Naive thymus-derived CD4-positive, alpha-beta T cell (primary cell): ENCODE measurements around the gene CA11. TPM values are rescaled to one million over a fixed set of nuclear protein-coding genes. Genes with fewer than 3 reads are reported as not detected.

Source experiments
- ATAC-seq: fragments of 150-1000 bp; cut with Tn5 transposase; 2 replicates; pipeline ENCODE4 v1.10.0; 2021; ENCODE audit warnings: mild to moderate bottlenecking, moderate library complexity
- CTCF ChIA-PET: fragments of 350-600 bp; sonication (Branson Sonifier 250); formaldehyde crosslinking; loops from one replicate; lab custom pipeline; 2021; ENCODE audit warnings: antibody characterized with exemption; lab: Charles Lee
- POLR2A ChIA-PET: fragments of 350-600 bp; sonication (Branson Sonifier 250); formaldehyde crosslinking; loops from one replicate; lab custom pipeline; 2021; ENCODE audit warnings: antibody characterized with exemption, inconsistent platforms; lab: Charles Lee
- DNase-seq, 9 donors: peaks; one replicate each; pipeline versions ENCODE4 v3.0.0 to v3.0.0-alpha.2; 2020 to 2022; ENCODE audit warnings: mixed read lengths in 1 of 9
- H3K27ac ChIP-seq: one replicate; pipeline ENCODE4 v1.7.0; 2013; ENCODE audit warnings: mild to moderate bottlenecking, low read depth, low read length, moderate library complexity
- H3K27me3 ChIP-seq, 2 donors: one replicate each; pipeline ENCODE4 v1.7.0; 2013; ENCODE audit warnings: low read length in 2 of 2, mild to moderate bottlenecking in 2 of 2, moderate library complexity in 2 of 2; ENCODE audit not compliant: control insufficient read depth in 2 of 2, insufficient read depth in 2 of 2
- H3K36me3 ChIP-seq, 3 experiments: 1 replicate in 2 of 3; 2 replicates in 1 of 3; pipeline ENCODE4 v1.7.0; 2013; ENCODE audit warnings: low read length in 3 of 3, mild to moderate bottlenecking in 3 of 3, moderate library complexity in 1 of 3; ENCODE audit not compliant: insufficient read depth in 3 of 3, control insufficient read depth in 2 of 3
- H3K4me1 ChIP-seq, 2 donors: one replicate each; pipeline ENCODE4 v1.7.0; 2013; ENCODE audit warnings: low read length in 2 of 2, mild to moderate bottlenecking in 2 of 2, moderate library complexity in 1 of 2; ENCODE audit not compliant: control insufficient read depth in 2 of 2, insufficient read depth in 2 of 2
- H3K4me3 ChIP-seq: 2 replicates; pipeline ENCODE4 v1.7.0; 2013; ENCODE audit warnings: mild to moderate bottlenecking, low read length
- H3K9me3 ChIP-seq, 3 experiments: 1 replicate in 2 of 3; 2 replicates in 1 of 3; pipeline ENCODE4 v1.7.0; 2013; ENCODE audit warnings: low read length in 3 of 3; ENCODE audit not compliant: control insufficient read depth in 2 of 3
- H3K27ac Mint-ChIP-seq, 9 donors: one replicate each; pipeline ENCODE4 v1.8.0; 2020 to 2022; ENCODE audit warnings: mixed read lengths in 9 of 9, mild to moderate bottlenecking in 8 of 9, moderate library complexity in 5 of 9, inconsistent platforms in 2 of 9
- H3K27me3 Mint-ChIP-seq, 5 donors: one replicate each; pipeline ENCODE4 v1.8.0; 2021 to 2022; ENCODE audit warnings: mixed read lengths in 5 of 5, mild to moderate bottlenecking in 1 of 5
- H3K36me3 Mint-ChIP-seq, 5 donors: one replicate each; pipeline ENCODE4 v1.8.0; 2020 to 2022; ENCODE audit warnings: mixed read lengths in 5 of 5, mild to moderate bottlenecking in 3 of 5, inconsistent platforms in 1 of 5
- H3K4me1 Mint-ChIP-seq, 7 donors: one replicate each; pipeline ENCODE4 v1.8.0; 2020 to 2022; ENCODE audit warnings: mixed read lengths in 7 of 7, mild to moderate bottlenecking in 3 of 7, inconsistent platforms in 1 of 7
- H3K4me3 Mint-ChIP-seq, 10 donors: one replicate each; pipeline ENCODE4 v1.8.0; 2020 to 2022; ENCODE audit warnings: mild to moderate bottlenecking in 10 of 10, mixed read lengths in 10 of 10, moderate library complexity in 6 of 10, inconsistent platforms in 2 of 10
- H3K9me3 Mint-ChIP-seq, 11 donors: one replicate each; pipeline ENCODE4 v1.8.0; 2020 to 2022; ENCODE audit warnings: mixed read lengths in 11 of 11, mild to moderate bottlenecking in 4 of 11, inconsistent platforms in 1 of 11, moderate library complexity in 1 of 11
- intact Hi-C, 2 donors: fragments of 100-400 bp; cut with micrococcal nuclease; formaldehyde crosslinking; loops; one replicate each; pipeline ENCODE4 v1.15.1; 2023
- polyA plus RNA-seq, 2 donors: library from polyadenylated mRNA; unstranded; fragments of 300-500 nt; fragmentation: Illumina TruSeq; gene quantifications; one replicate each; pipeline ENCODE4 v1.2.3, GENCODE V29; 2021
- total RNA-seq, 6 experiments: library from RNA in 5 of 6; stranded (reverse) in 5 of 6; gene quantifications; 1 replicate in 5 of 6; 2 replicates in 1 of 6; pipeline ENCODE4 v1.2.3 and lab custom pipeline; 2021 to 2026

The CA11 gene
- total and polyA plus RNA-seq, 7 experiments from 2014 or later, result 6.3 to 20.5 (median 10.8) TPM

DNA sequence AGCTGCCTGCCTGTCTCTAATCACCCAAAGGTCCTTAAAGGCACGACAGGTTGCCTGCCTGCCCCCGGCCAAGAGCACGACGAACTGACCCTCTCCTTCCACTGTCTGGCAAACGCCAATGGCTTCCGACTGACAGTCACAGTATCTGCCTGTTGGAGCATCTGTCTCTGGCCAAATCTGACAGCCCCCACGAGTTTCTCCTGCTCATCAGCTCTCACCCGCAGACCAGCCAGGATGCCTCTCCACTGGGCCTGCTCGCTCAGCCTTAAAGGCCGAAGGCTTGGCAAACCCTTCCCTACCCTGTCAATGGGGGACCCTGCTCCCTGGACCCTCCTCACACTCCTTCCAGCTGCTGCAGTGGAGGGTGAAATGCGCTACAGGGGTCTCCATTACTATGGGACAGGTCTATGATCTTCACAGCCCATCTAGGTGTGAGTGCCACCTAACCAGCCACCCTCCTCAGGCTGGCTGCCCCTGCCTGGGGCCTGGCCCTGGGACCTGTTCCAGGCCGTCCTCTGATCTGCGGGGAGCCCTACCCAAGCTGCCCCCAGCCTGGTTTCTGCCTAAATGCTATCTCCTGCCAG lies 32.0 kb downstream of the CA11 start:
- ChIA-PET CTCF (interaction anchor here (0.6 kb wide), 1 partner anchor 32 kb away, joined by 3 read pairs; no protein-coding TSS in a partner anchor), POLR2A (no interaction called here)
- Mint-ChIP-seq H3K36me3 (peaks cover 0 to 17% (median 9%) of the 10 kb centered on the region in 5 donors), H3K9me3 (peaks cover 0 to 2% (median 0%) of the 10 kb centered on the region in 11 donors), H3K4me3 (peak overlapping the region in 1 of 10 donors; percentile 49), H3K4me1 (peaks cover 20 to 29% (median 26%) of the 10 kb centered on the region in 7 donors), H3K27me3 (no peaks in the 10 kb centered on the region), H3K27ac (peak overlapping the region in 5 of 9 donors; percentile 17 to 78 (median 60))
- Histone ChIP-seq H3K27ac (no peak overlapping the region), H3K9me3 (no peaks in the 10 kb centered on the region), H3K27me3 (no peaks in the 10 kb centered on the region), H3K4me3 (no peak overlapping the region), H3K36me3 (peaks cover 0 to 36% (median 16%) of the 10 kb centered on the region in 3 experiments), H3K4me1 (peaks cover 13 to 28% of the 10 kb centered on the region in 2 donors)
- DNase-seq, result no peak
- ATAC-seq, result no peak
- intact Hi-C loops, result loop anchor here in 1 of 2 donors (10.0 kb wide), 1 partner anchor 1031 kb away; the partner anchor contains the start of genes RRAS and SCAF1

DNA sequence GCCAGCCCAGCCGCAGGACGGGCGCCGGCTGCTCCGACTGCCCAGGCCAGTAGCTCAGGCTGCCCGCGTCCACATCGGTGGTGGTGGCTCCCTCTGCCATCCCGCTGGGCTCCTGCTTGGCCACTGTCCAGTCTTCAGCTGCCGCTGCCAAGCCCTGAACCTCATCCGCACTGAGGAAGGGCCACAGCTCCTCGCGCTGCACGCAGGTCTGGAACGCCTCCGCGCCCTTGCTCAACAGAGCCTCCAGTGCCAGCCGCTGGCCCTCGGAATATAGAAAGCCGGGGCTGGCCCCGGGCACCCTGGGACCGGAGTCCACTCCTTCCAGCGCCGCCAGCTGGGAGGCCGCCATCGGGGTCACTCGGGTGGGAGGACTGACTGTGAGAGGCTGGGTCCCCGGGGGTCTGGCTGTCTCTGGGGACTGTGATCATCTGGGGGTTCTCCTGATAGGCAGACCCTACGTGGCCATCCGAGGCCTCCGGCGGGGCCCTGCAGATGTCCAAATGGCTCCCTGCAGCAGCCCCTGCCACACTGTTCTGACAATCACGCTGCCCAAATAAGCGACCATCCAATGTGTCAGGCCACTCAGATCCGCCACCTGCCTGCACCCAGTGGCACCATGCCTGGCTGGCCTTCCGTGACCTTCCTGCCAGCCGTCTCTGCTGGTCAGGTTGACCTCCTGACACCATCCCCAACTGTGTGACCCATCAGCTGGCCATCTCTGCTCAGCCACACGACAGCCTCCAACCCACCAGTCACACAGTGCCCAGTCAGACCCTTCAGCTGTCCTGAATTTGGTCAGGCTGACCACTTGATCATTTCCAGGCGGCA lies 32.7 kb downstream of the CA11 start:
- intact Hi-C loops, result loop anchor here in 1 of 2 donors (10.0 kb wide), 1 partner anchor 1032 kb away; the partner anchor contains the start of genes RRAS and SCAF1
- ChIA-PET POLR2A (no interaction called here), CTCF (no interaction called here)
- no peaks in the 10 kb centered on the region for H3K27me3 ChIP-seq
- H3K36me3 ChIP-seq, result peaks cover 0 to 32% (median 16%) of the 10 kb centered on the region in 3 experiments
- H3K27ac ChIP-seq, result no peak overlapping the region
- H3K4me3 ChIP-seq, result no peak overlapping the region
- no peaks in the 10 kb centered on the region for H3K9me3 ChIP-seq
- Mint-ChIP-seq H3K27me3 (no peaks in the 10 kb centered on the region), H3K36me3 (peaks cover 0 to 15% (median 6%) of the 10 kb centered on the region in 5 donors), H3K4me3 (no peak overlapping the region), H3K4me1 (peaks cover 19 to 27% (median 25%) of the 10 kb centered on the region in 7 donors), H3K9me3 (peaks cover 0 to 2% (median 0%) of the 10 kb centered on the region in 11 donors), H3K27ac (peak overlapping the region in 1 of 9 donors; percentile 78)
- DNase-seq (no peak), ATAC-seq (no peak)
- H3K4me1 ChIP-seq, result peaks cover 13 to 27% of the 10 kb centered on the region in 2 donors

DNA sequence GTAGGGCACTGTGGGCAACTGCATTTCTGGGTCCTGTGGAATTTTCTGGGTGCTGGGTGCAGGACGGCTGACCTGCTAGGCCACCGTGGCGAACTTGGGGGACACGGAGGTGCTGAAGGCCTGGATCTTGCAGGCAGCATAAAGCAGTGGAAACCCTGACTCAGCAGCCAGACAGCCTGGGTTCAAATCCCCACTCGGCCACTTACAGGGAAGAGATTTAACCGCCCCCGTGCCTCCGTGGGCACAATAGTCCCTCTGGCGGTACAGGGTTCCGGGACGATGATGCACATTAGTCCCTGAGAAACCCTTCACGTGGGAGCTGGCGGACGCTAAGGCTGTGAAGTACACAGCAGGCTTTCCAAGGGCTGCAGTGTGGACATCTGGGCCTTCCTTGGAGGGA lies 34.1 kb downstream of the CA11 start:
- POLR2A ChIA-PET, result interaction anchor here (2.0 kb wide), 1 partner anchor 12 kb away, joined by 5 read pairs; no protein-coding TSS in a partner anchor
- H3K4me3 Mint-ChIP-seq, result no peak overlapping the region

DNA sequence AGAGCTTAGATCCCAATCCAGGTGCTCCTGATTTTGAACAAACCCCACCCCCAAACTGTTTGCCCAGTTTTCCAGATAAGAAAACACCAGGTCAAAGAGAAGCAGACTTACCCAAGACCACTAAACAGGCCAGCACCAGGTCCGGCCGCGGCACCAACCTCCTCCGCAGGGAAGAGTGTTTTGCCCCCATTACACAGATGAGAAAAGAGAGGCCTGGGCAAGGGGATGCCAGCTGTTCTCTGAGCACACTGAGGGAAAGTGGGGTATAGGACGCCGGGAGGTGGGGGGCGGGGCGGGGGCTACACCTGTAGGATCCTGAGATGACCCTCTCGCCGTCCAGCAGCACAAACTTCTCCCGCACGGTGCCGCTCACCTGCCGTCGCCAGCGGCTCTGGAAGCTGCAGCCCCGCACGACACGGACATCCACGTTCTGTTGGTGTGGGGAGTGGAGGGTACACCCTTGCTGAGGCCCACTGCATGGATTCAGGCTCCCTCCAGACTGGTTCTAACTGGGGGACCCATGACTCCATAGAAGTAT lies 36.3 kb downstream of the CA11 start:
- Mint-ChIP-seq H3K9me3 (peaks cover 0 to 2% (median 0%) of the 10 kb centered on the region in 11 donors), H3K27ac (no peak overlapping the region), H3K36me3 (no peaks in the 10 kb centered on the region), H3K4me1 (peaks cover 5 to 6% (median 5%) of the 10 kb centered on the region in 7 donors), H3K4me3 (no peak overlapping the region), H3K27me3 (no peaks in the 10 kb centered on the region)
- DNase-seq (no peak), ATAC-seq (no peak)
- intact Hi-C loops, result loop anchor here (2.0 to 10.0 kb wide), 2 partner anchors 289 to 1035 kb away; partner anchors contain the start of genes RRAS (in 1 of the 2) and SCAF1 (in 1 of the 2)
- H3K9me3 ChIP-seq, result no peaks in the 10 kb centered on the region
- no peak overlapping the region for H3K4me3 ChIP-seq
- H3K27ac ChIP-seq, result no peak overlapping the region
- peaks cover 3 to 4% of the 10 kb centered on the region in 2 donors for H3K4me1 ChIP-seq
- H3K27me3 ChIP-seq, result no peaks in the 10 kb centered on the region
- ChIA-PET CTCF (interaction anchor here (0.8 to 2.7 kb wide), 9 partner anchors 9 to 120 kb away, joined by 3 to 16 read pairs (median 4); partner anchors contain the start of genes RPL18 and SPHK2), POLR2A (interaction anchor here (1.1 to 2.6 kb wide), 7 partner anchors 8 to 116 kb away, joined by 3 to 18 read pairs (median 4); partner anchors contain the start of genes RPL18 and SPHK2)
- H3K36me3 ChIP-seq, result peaks cover 0 to under 1% (median under 1%) of the 10 kb centered on the region in 3 experiments

More for the DNA sequence above, 34.1 kb downstream of the CA11 start:
- Mint-ChIP-seq H3K36me3 (peaks cover 0 to 8% (median 4%) of the 10 kb centered on the region in 5 donors), H3K9me3 (peaks cover 0 to 2% (median 0%) of the 10 kb centered on the region in 11 donors), H3K4me1 (peaks cover 10 to 16% (median 13%) of the 10 kb centered on the region in 7 donors), H3K27me3 (no peaks in the 10 kb centered on the region), H3K27ac (peak overlapping the region in 1 of 9 donors; percentile 25)
- DNase-seq, result no peak
- Histone ChIP-seq H3K9me3 (no peaks in the 10 kb centered on the region), H3K27ac (no peak overlapping the region), H3K36me3 (peaks cover 0 to 22% (median 13%) of the 10 kb centered on the region in 3 experiments), H3K4me3 (no peak overlapping the region), H3K4me1 (peaks cover 3 to 13% of the 10 kb centered on the region in 2 donors), H3K27me3 (no peaks in the 10 kb centered on the region)
- CTCF ChIA-PET, result no interaction called here
- no peak for ATAC-seq
- intact Hi-C loops, result loop anchor here in 1 of 2 donors (10.0 kb wide), 1 partner anchor 1033 kb away; the partner anchor contains the start of genes RRAS and SCAF1

DNA sequence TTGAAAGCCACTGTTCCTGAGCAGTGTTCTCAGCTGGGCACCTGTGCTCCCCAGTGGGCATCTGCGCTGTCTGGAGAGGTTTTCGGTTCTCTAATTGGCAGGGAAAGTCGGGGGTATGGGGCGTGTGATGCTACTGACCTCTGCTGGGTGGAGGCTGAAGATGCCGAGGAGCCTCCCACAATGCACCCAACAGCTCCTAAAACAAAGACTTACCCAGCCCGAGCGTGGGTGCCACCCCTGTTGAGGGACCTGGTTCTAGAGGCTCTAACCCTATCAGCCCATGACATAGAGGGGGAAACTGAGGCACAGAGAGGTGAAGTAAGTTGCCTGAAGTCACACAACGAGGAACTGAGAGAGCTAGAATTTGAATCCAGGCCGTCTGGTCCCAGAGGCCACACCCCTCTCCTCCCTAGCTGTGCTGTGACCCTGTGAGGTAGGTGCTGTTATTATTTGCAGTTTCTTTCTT lies 37.2 kb downstream of the CA11 start:
- DNase-seq (peak in 7 of 9 donors; percentile 32 to 61 (median 55)), ATAC-seq (peak; percentile 92)
- Mint-ChIP-seq H3K4me1 (peaks cover 2 to 6% (median 5%) of the 10 kb centered on the region in 7 donors), H3K27me3 (no peaks in the 10 kb centered on the region), H3K36me3 (no peaks in the 10 kb centered on the region), H3K9me3 (peaks cover 0 to under 1% (median 0%) of the 10 kb centered on the region in 11 donors), H3K27ac (peak overlapping the region in 4 of 9 donors; percentile 32 to 56 (median 46)), H3K4me3 (peak overlapping the region in 6 of 10 donors; percentile 16 to 61 (median 40))
- Histone ChIP-seq H3K27me3 (no peaks in the 10 kb centered on the region), H3K9me3 (no peaks in the 10 kb centered on the region), H3K36me3 (no peaks in the 10 kb centered on the region), H3K27ac (no peak overlapping the region), H3K4me3 (no peak overlapping the region), H3K4me1 (peaks cover 3 to 4% of the 10 kb centered on the region in 2 donors)
- intact Hi-C loops, result loop anchor here (1.0 to 2.0 kb wide), 7 partner anchors 20 to 295 kb away; a partner anchor contains a TSS
- ChIA-PET CTCF (interaction anchor here (0.7 to 2.7 kb wide), 13 partner anchors 9 to 287 kb away, joined by 3 to 16 read pairs (median 4); partner anchors contain the start of genes RPL18 and SPHK2), POLR2A (interaction anchor here (0.5 to 2.6 kb wide), 8 partner anchors 9 to 115 kb away, joined by 3 to 18 read pairs (median 4); partner anchors contain the start of genes RPL18 and SPHK2)
